Cerebellar nuclear complex (tissue), 1 donor: Measurements from ENCODE around the gene IRX2.

Experiments
- DNase-seq, 2 experiments: peaks; one replicate each; lab custom pipeline; 2025; lab: John Stamatoyannopoulos, UW

IRX2 gene

GRCh38 chr5:2751592-2752021 is at the start of gene IRX2:
Gene IRX2 (minus strand): TSS chr5:2751677. CDS start chr5:2751413, 264 bp downstream.
- DNase-seq, result no peak

GRCh38 chr5:2800035-2800434 is 48.6 kb upstream of the IRX2 start:
- no peak for DNase-seq

DNA sequence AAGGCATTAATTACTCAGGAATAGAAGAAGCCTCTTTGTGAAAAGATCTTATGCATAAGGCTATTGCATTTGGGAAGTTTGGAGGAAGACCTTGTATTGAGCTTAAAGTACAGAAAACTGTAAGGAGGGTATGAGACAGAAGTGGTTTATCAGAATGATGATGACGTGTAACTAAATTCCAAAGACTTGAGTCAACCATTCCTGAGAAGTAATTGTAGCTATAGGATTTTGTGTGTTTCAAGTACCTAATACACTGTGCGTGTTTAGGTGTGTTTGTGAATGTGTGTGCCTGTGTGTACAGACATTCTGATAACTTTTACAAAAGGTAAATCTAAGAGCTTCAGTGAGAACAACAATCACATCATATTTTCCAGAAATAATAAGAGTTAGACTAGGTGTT is 46.5 kb upstream of the IRX2 start:
- no peak for DNase-seq

GRCh38 chr5:2797160-2797559 is 45.7 kb upstream of the IRX2 start:
- no peak for DNase-seq

DNA sequence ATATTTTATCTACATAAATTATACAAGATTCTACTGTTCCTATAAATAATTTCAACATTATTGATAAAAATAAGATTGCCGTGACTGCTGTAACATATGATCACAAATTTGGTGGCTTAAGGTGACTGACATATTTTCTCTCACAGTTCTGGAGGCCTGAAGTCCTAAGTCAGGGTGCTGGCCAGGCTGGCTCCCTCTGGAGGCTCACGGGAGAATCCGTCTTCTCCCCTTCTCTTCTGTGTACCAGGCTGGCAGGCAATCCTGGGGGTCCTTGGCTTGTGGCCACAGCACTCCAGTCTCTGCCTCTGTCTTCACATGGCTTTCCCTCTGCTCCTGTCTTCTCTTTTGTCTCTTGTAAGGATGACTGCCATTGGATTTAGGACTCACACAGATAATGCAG is 31.7 kb upstream of the IRX2 start:
- DNase-seq, result no peak

DNA sequence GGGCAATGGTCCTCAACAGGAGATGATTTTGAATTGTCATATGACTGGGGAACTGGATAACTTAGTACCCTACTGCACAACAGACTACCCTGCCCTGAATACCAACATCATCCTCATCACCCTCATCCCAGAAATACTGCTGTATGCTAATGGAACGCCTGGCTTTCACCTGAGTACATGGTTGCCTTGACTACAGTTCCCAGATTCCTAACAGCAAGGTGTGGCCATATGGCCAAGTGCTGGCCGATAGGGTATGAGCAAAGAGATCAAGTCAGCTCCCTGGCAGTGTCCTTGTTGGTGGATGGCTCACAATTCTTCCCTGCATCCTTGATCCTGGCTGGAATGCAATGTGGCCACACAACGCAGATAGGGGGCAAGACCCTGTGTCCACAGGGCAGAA is 31.2 kb upstream of the IRX2 start:
- DNase-seq, result no peak

DNA sequence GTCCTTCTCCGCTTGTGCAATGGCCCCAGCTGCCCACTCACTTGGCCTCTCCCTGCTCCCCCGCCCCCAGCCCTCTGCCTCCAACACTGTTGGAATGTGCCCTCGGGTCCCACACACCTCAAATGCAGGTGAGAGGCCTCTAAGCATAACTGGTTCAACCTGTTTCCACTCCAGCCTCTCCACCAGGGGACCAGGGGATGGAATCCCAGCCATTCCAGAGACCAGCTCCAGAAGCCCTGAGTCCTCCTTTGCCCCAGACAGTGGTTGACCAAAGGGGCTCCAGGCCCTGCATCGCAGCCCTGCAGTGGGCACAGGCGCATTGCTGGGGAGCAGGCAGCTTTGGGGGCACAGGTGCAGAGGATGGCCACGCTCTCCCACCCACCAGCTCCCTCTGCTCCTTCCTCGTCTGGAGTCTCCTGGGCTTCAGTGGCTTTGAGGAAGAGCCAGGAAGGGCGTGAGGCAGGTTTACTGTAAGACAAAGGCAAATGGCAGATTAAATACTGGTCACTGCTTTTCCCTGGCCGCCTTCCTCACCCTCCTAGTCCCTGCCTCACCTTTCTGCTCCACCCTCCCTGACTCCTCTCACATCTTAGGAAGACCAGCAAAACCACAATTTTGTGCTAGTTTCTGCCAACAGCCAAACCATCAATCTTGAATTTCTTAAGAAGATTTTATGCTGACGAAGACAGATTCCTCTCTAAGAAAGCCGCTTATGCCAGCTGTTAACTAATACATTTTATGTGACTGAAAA is 29.1 kb upstream of the IRX2 start:
- no peak for DNase-seq

- no peak for DNase-seq
Observed at GRCh38 chr5:2779459-2779858, 28.0 kb upstream of the IRX2 start.

DNA sequence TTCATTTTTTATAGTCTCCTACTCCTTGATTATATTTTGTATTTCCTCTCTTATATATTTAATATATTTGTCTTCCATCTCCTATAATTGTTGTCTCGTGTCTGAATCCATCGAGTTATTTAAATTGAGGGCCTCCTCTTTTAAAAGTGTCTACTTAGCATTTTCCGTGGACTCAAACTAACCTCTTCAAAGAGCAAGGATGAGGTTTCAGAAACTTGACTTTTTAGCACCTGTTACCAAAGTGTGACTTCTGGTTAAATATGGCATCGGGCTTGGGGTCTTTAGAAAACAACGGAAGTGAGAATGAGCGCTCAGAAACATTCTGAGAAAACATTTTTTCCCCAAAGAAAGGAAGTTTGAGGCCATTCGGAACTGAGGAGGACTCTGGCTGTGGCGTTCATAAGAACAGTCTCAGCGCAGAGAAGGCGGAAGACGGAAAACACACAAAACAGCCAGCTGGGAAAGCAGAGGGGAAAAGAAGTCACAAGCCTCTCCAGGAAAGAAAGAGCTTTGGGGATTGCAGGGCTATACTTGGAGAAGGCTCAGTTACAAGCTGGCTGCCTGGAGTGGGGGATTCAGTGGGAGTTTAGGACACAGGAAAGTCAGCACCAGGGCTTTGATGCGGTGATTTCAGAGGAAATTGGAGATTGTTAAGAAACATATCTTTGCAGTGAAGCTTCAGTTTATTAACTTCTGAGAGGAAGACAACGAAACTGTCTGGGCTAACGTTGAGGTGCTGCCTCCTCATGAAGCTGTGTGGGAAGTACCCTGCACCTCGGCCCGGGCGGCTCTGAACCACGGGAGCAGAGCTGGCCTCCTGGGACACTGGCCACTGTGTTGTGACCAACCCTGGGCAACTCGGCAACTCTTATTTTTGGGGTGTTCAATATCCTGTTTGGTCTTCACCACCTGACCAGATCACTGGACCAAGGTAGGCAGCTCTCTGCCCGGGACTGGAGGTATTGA is 25.1 kb upstream of the IRX2 start:
- no peak for DNase-seq

DNA sequence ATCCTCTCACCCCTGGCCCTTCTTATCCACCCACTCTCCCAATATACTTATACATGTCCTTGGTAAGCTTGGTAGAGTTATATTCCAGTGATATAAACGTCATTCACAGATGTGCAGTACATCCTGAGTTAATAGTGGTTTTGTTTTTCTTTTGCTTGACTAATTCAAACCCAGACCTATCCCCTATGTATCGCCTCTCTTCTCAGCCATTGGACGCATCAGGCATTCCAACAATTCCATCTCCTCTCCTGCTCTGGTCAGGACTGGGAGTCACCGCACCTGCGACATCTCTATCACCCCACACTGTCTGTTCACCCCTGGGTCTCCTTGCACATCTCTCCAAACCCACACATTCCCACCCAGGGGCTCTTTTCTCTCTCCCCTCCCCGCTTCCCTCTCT is 21.9 kb upstream of the IRX2 start:
- DNase-seq, result no peak

- no peak for DNase-seq
Observed at GRCh38 chr5:2767089-2767488, 15.6 kb upstream of the IRX2 start.

- no peak for DNase-seq
Observed at GRCh38 chr5:2764581-2764980, 13.1 kb upstream of the IRX2 start.

DNA sequence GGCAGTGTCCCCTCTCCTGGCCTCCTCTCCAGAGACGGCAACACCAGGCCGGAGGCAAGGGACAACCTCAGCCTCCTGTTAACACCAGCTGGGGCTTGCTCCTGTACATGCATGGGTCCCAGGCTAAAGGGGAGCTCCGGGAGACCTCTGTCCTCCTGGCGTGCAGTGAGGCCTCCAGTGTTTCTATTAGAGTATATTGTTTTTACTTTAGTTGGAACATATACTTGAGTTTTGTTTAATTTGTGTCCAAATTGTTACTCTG is 12.0 kb upstream of the IRX2 start:
- no peak for DNase-seq

- DNase-seq, result no peak
Observed at GRCh38 chr5:2762744-2763532, 11.5 kb upstream of the IRX2 start.

DNA sequence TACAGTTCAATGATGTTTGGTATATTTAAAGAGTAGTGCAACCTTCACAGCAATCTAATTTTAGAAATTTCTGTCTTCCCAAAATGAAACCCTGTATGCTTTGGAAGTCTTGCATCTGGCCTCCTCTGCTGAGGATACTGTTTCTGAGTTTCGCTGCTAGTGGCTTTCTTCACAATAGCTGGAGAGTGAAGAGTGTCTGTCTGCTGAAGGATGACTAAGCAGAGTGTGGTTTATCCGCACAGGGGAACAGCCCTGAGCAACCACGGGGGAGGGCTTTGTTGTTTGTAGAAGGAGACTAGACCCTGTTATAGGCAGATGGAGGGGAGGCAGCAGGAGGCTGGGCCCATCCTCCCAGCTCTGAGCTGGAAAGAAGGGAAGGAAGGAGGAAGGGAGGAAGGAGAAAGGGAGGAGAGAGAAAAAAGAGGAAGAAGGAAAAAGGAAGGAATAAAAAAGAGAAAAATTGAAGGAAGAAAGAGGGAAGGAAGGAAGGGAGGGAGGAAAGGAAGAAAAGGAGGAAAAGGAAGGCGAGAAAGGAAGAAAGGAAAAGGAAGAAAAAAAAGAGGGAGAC is 10.5 kb upstream of the IRX2 start:
- DNase-seq, result no peak

GRCh38 chr5:2759696-2760461 is 8.4 kb upstream of the IRX2 start:
- DNase-seq, result no peak

GRCh38 chr5:2759091-2759490 is 7.6 kb upstream of the IRX2 start:
- no peak for DNase-seq

DNA sequence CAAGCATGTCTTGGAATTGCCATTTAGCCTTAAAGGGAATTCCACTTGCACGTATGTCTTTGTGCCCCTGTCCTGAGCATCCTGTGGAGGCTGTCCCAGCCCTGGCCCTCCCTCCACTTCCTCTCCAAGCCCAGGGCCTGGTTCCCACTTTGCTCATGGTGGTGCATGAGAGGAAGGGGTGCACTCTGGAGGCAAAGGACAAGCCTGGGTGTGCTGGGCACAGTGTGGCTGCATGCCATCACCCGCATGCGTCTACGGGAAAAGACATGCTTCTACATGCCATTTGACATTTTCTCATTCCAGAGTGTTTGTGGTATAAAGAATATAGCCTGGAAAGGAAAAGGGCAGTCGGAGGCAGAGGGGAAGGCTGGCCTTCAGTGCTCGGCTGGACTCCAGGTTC is 7.2 kb upstream of the IRX2 start:
- DNase-seq, result no peak

- DNase-seq, result no peak
Observed at GRCh38 chr5:2757563-2758351, 6.3 kb upstream of the IRX2 start.
